ENCODE data around the gene MAPT.

GRCh38 chr17:46043606-46044005 is 149.3 kb downstream of the MAPT start:
- TF ChIP-seq CTCF (IDR thresholded peaks at IDR 0.05), result no peak
- TF ChIP-seq POLR2A (IDR thresholded peaks at IDR 0.05), result no peak

Data from prostate gland (tissue), 2 donors.